Smooth muscle cell (in vitro differentiated cells): ENCODE data around the gene TSC22D4. TPM values are rescaled to one million over a fixed set of nuclear protein-coding genes. Genes with fewer than 3 reads are reported as not detected.

Source experiments
- DNase-seq: peaks from one replicate; lab custom pipeline; 2025; ENCODE audit not compliant: unreplicated experiment; lab: John Stamatoyannopoulos, UW
- H2AFZ ChIP-seq: fragments of 200-600 bp; sonication (generic); 2 replicates; pipeline ENCODE4 v1.6.0; 2016; ENCODE audit warnings: antibody characterized with exemption, low read depth, mild to moderate bottlenecking
- H3F3A ChIP-seq: fragments of 200-600 bp; sonication (generic); 2 replicates; pipeline ENCODE4 v1.6.0; 2017; ENCODE audit warnings: antibody characterized with exemption, low read depth
- H3K27ac ChIP-seq: fragments of 200-600 bp; sonication (generic); 2 replicates; pipeline ENCODE4 v1.5.1; 2016; ENCODE audit warnings: low read depth, mild to moderate bottlenecking
- H3K27me3 ChIP-seq: fragments of 200-600 bp; sonication (generic); 2 replicates; pipeline ENCODE4 v1.6.1; 2016; ENCODE audit warnings: low read depth, mild to moderate bottlenecking
- H3K36me3 ChIP-seq: fragments of 200-600 bp; sonication (generic); 2 replicates; pipeline ENCODE4 v1.5.1; 2016; ENCODE audit warnings: low read depth
- H3K4me1 ChIP-seq: fragments of 200-600 bp; sonication (generic); 2 replicates; pipeline ENCODE4 v1.5.1; 2016; ENCODE audit warnings: low read depth
- H3K4me2 ChIP-seq: fragments of 200-600 bp; sonication (generic); 2 replicates; pipeline ENCODE4 v1.6.0; 2016; ENCODE audit warnings: mild to moderate bottlenecking
- H3K4me3 ChIP-seq: fragments of 200-600 bp; sonication (generic); 2 replicates; pipeline ENCODE4 v1.5.1; 2016; ENCODE audit warnings: mild to moderate bottlenecking
- H3K79me2 ChIP-seq: fragments of 200-600 bp; sonication (generic); 2 replicates; pipeline ENCODE4 v1.6.0; 2016; ENCODE audit warnings: low read depth, mild to moderate bottlenecking
- H3K9ac ChIP-seq: fragments of 200-600 bp; sonication (generic); 2 replicates; pipeline ENCODE4 v1.6.0; 2016; ENCODE audit warnings: low read depth
- H3K9me3 ChIP-seq: fragments of 200-600 bp; sonication (generic); replicated peaks from 2 replicates; pipeline ENCODE4 v1.5.1; 2016; ENCODE audit warnings: low read depth
- H4K20me1 ChIP-seq: fragments of 200-600 bp; sonication (generic); 2 replicates; pipeline ENCODE4 v1.6.0; 2016; ENCODE audit warnings: low read depth
- CTCF ChIP-seq: fragments of 200-600 bp; sonication (generic); IDR thresholded peaks from 2 replicates; pipeline ENCODE4 v1.5.1; 2017; ENCODE audit warnings: borderline replicate concordance, mild to moderate bottlenecking, antibody characterized with exemption; ENCODE audit not compliant: insufficient read depth, poor library complexity, severe bottlenecking
- WGBS: methylation state at CpG from one replicate; pipeline ENCODE4 v1.1.7; 2016; ENCODE audit warnings: low lambda C conversion rate; 5-methylcytosine and 5-hydroxymethylcytosine counted together
- polyA plus RNA-seq: library from polyadenylated mRNA; unstranded; fragments of >200 nt; fragmentation: Nextera tagmentation; extraction: Ambion mirVana; gene quantifications from 2 replicates; pipeline ENCODE4 v1.2.1, GENCODE V29; 2016
- total RNA-seq: library from RNA; depleted of rRNA; stranded (reverse); fragments of >200 nt; gene quantifications from 2 replicates; pipeline ENCODE4 v1.2.3, GENCODE V29; 2014

TSC22D4 gene
- total and polyA plus RNA-seq, 2 experiments from 2014 or later, result 20.0 to 51.1 TPM

- Histone ChIP-seq H3K4me2 (peak overlapping the region; percentile 98), H3K4me3 (peak overlapping the region; percentile 90), H2AFZ (no peak overlapping the region), H3K9me3 (no peaks in the 10 kb centered on the region), H3K79me2 (peaks cover 38% of the 10 kb centered on the region), H3K27me3 (no peaks in the 10 kb centered on the region), H3K9ac (peak overlapping the region; percentile 91), H3K36me3 (no peaks in the 10 kb centered on the region), H3K4me1 (peaks cover 27% of the 10 kb centered on the region), H3K27ac (peak overlapping the region; percentile 83), H4K20me1 (peaks cover 23% of the 10 kb centered on the region), H3F3A (peaks cover 15% of the 10 kb centered on the region)
- DNase-seq, result no peak
- 91% methylated on average over 22 of the region's 22 CpGs for WGBS
- no peak for TF ChIP-seq CTCF
Observed at GRCh38 chr7:100434297-100435144, 44.5 kb downstream of the TSC22D4 start.

GRCh38 chr7:100433592-100434296 lies 45.3 kb downstream of the TSC22D4 start:
- Histone ChIP-seq H3K79me2 (peaks cover 38% of the 10 kb centered on the region), H3K27ac (no peak overlapping the region), H3K4me3 (no peak overlapping the region), H3K27me3 (no peaks in the 10 kb centered on the region), H3K36me3 (no peaks in the 10 kb centered on the region), H2AFZ (no peak overlapping the region), H3F3A (peaks cover 10% of the 10 kb centered on the region), H3K9me3 (no peaks in the 10 kb centered on the region), H4K20me1 (peaks cover 23% of the 10 kb centered on the region), H3K9ac (no peak overlapping the region), H3K4me2 (no peak overlapping the region), H3K4me1 (peaks cover 27% of the 10 kb centered on the region)
- WGBS, result 91% methylated on average over 10 of the region's 10 CpGs
- no peak for DNase-seq
- no peak for TF ChIP-seq CTCF

- no peak for TF ChIP-seq CTCF
- Histone ChIP-seq H2AFZ (no peak overlapping the region), H3K36me3 (no peaks in the 10 kb centered on the region), H3K9me3 (no peaks in the 10 kb centered on the region), H3F3A (peaks cover 10% of the 10 kb centered on the region), H3K27me3 (no peaks in the 10 kb centered on the region), H4K20me1 (peaks cover 23% of the 10 kb centered on the region), H3K27ac (no peak overlapping the region), H3K79me2 (peaks cover 38% of the 10 kb centered on the region), H3K9ac (no peak overlapping the region), H3K4me3 (no peak overlapping the region), H3K4me2 (no peak overlapping the region), H3K4me1 (peaks cover 27% of the 10 kb centered on the region)
- no peak for DNase-seq
- 95% methylated on average over 4 of the region's 4 CpGs for WGBS
Observed at GRCh38 chr7:100433276-100433591, 45.8 kb downstream of the TSC22D4 start.
